ENCODE results near the gene NBEAL2. TPM values are rescaled to one million over a fixed set of nuclear protein-coding genes. Genes with fewer than 3 reads are reported as not detected.

Gene NBEAL2
- total RNA-seq, 1 donor from 2014 or later = 202 TPM

DNA sequence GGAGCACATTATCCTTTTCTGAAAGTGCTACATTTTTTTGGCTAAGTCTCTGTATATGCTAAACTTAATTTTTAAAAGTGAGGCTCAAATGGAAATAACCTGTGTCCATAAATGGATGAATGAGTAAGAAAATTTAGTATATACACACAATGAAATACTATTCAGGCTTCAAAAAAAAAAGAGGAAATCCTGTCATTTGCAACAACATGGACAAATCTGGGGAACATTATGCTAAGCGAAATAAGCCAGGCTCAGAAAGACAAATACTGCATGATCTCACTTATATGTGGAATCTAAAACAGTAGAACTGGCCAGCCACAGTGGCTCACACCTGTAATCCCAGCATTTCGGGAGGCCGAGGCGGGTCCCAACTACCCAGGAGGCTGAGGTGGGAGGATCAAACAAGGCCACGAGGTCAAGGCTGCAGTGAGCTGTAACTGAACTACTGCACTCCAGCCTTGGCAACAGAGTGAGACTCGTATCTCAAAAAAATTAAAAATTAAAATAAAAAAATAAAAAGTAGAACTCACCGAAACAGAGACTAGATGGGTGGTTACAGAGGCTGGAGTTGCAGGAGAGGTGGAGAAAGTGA lies 28.7 kb upstream of the NBEAL2 start:
- H3K4me1 Mint-ChIP-seq (ENCODE audit: unreplicated experiment) = peaks cover 66% of the 10 kb centered on the region
- H3K27me3 Mint-ChIP-seq (ENCODE audit: unreplicated experiment) = peaks cover 3% of the 10 kb centered on the region
- no peaks in the 10 kb centered on the region for H3K9me3 Mint-ChIP-seq (ENCODE audit: unreplicated experiment)
- H3K27ac Mint-ChIP-seq (ENCODE audit: unreplicated experiment) = no peak overlapping the region
- peaks cover 32% of the 10 kb centered on the region for H3K36me3 Mint-ChIP-seq (ENCODE audit: low read depth, unreplicated experiment)
- H3K4me3 Mint-ChIP-seq (ENCODE audit: unreplicated experiment) = no peak overlapping the region
- DNase-seq (ENCODE audit: low spot score) = no peak
- TF ChIP-seq, protein P1, sequence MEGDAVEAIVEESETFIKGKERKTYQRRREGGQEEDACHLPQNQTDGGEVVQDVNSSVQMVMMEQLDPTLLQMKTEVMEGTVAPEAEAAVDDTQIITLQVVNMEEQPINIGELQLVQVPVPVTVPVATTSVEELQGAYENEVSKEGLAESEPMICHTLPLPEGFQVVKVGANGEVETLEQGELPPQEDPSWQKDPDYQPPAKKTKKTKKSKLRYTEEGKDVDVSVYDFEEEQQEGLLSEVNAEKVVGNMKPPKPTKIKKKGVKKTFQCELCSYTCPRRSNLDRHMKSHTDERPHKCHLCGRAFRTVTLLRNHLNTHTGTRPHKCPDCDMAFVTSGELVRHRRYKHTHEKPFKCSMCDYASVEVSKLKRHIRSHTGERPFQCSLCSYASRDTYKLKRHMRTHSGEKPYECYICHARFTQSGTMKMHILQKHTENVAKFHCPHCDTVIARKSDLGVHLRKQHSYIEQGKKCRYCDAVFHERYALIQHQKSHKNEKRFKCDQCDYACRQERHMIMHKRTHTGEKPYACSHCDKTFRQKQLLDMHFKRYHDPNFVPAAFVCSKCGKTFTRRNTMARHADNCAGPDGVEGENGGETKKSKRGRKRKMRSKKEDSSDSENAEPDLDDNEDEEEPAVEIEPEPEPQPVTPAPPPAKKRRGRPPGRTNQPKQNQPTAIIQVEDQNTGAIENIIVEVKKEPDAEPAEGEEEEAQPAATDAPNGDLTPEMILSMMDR (IDR thresholded peaks at IDR 0.05; ENCODE audit: unreplicated experiment) = no peak

DNA sequence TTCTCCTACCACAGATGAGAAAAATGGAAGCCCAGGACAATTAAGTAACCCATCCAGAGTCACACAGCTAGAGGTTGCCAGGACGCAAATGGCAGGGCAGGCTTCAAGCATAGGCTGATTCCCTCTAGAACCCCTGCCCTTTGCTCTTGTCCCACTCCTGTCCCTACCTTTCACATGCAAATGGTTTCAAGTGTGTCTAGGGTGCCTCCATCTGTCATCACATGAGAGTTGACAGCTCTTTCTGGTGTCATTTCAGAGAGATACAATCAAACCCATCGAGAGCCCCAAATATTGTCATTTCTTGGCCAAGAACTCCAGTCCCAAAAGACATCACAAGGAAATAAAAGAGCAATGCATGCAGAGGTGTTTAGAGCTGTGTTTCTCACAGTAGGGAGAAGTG lies 26.7 kb upstream of the NBEAL2 start:
- Mint-ChIP-seq H3K27ac (ENCODE audit: unreplicated experiment) (no peak overlapping the region), H3K4me1 (ENCODE audit: unreplicated experiment) (peaks cover 45% of the 10 kb centered on the region), H3K36me3 (ENCODE audit: low read depth, unreplicated experiment) (peaks cover 14% of the 10 kb centered on the region), H3K4me3 (ENCODE audit: unreplicated experiment) (no peak overlapping the region), H3K27me3 (ENCODE audit: unreplicated experiment) (peaks cover 3% of the 10 kb centered on the region), H3K9me3 (ENCODE audit: unreplicated experiment) (no peaks in the 10 kb centered on the region)
- TF ChIP-seq, protein P1 (IDR thresholded peaks at IDR 0.05; ENCODE audit: unreplicated experiment) = no peak
- DNase-seq (ENCODE audit: low spot score) = no peak

DNA sequence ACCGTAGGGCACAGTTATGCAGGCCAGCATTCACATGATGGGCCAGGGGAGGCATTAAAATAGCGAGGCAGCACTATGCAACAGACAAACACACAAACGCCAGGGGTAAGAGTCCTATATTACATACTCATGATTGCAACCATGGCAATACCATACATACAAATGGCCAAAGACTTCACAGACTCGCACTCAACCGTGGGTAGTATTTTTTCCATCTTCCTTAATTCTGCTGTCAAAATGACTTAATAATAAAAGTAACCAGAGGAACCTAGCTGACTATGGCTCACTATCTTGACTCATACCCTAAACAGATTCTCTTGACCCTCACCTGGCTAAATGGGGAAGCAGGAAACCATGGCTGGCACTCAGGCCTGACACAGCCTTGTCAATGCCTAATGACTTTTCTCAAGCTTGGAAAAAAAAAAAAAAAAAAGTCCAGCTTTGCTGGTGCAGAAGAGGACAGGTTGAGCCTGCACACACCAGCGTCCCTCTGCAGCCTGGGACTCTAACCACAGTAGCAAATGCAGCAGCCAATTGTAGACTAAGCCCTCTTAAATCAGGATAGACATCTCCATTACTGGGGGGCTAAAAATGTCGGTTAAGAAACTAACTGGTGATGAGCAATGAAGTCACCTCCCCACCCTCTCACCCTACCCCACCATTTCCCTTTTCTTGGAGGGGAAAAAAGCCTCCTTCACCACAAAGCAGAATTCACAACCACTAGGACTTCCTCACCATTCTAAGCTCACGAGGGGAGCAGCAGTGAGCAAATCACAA lies 26.0 kb upstream of the NBEAL2 start:
- H3K9me3 Mint-ChIP-seq (ENCODE audit: unreplicated experiment) = no peaks in the 10 kb centered on the region
- TF ChIP-seq, protein P1 (IDR thresholded peaks at IDR 0.05; ENCODE audit: unreplicated experiment) = no peak
- H3K27ac Mint-ChIP-seq (ENCODE audit: unreplicated experiment) = peak overlapping the region; percentile 27
- peaks cover 9% of the 10 kb centered on the region for H3K36me3 Mint-ChIP-seq (ENCODE audit: low read depth, unreplicated experiment)
- peaks cover 3% of the 10 kb centered on the region for H3K27me3 Mint-ChIP-seq (ENCODE audit: unreplicated experiment)
- DNase-seq (ENCODE audit: low spot score) = no peak
- H3K4me3 Mint-ChIP-seq (ENCODE audit: unreplicated experiment) = no peak overlapping the region
- peaks cover 39% of the 10 kb centered on the region for H3K4me1 Mint-ChIP-seq (ENCODE audit: unreplicated experiment)

DNA sequence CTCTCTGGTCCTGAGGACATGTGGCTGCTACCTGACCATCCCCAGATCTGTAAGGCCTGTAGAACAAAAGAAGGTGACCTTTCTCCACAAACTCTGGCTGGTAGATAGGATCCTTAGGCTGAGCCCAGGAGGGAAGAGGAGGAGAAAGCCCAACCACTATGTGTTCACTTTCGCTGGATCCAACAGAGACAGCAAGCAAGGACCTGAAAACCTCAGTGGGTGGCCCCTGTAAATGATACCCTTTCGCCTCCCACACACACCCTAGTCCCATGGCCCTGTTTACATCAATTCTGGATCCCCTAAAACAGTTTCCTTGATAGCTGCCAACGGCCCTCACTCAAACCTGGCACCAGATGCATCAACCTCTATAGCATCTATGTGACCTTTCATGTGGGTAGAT lies 25.3 kb upstream of the NBEAL2 start:
- H3K9me3 Mint-ChIP-seq (ENCODE audit: unreplicated experiment) = no peaks in the 10 kb centered on the region
- H3K4me1 Mint-ChIP-seq (ENCODE audit: unreplicated experiment) = peaks cover 35% of the 10 kb centered on the region
- H3K36me3 Mint-ChIP-seq (ENCODE audit: low read depth, unreplicated experiment) = peaks cover 9% of the 10 kb centered on the region
- TF ChIP-seq, protein P1 (IDR thresholded peaks at IDR 0.05; ENCODE audit: unreplicated experiment) = no peak
- DNase-seq (ENCODE audit: low spot score) = no peak
- no peak overlapping the region for H3K4me3 Mint-ChIP-seq (ENCODE audit: unreplicated experiment)
- H3K27ac Mint-ChIP-seq (ENCODE audit: unreplicated experiment) = peak overlapping the region; percentile 45
- H3K27me3 Mint-ChIP-seq (ENCODE audit: unreplicated experiment) = peaks cover 3% of the 10 kb centered on the region

DNA sequence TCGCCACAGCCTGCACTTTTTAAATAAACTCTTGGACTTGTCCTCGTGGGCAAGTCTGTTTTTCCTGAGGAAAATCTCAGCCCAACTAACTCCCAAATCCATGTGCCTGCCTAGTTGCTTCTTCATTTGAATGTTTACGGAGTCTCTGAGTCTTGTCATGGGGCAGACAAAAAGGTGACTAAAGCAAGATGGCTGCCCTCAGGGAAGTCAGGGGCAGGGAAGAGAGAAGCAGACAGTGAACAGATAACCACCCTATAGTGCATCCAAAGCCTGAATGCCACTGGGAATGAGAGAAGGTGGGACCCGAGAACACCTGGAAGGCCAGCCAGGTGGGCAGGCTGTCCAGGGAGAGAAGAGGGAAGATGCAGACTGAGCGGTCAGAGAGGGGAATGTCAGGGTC lies 24.3 kb upstream of the NBEAL2 start:
- no peak for DNase-seq (ENCODE audit: low spot score)
- H3K27ac Mint-ChIP-seq (ENCODE audit: unreplicated experiment) = no peak overlapping the region
- H3K36me3 Mint-ChIP-seq (ENCODE audit: low read depth, unreplicated experiment) = peaks cover 11% of the 10 kb centered on the region
- TF ChIP-seq, protein P1 (IDR thresholded peaks at IDR 0.05; ENCODE audit: unreplicated experiment) = no peak
- peaks cover 37% of the 10 kb centered on the region for H3K4me1 Mint-ChIP-seq (ENCODE audit: unreplicated experiment)
- no peak overlapping the region for H3K4me3 Mint-ChIP-seq (ENCODE audit: unreplicated experiment)
- peaks cover 6% of the 10 kb centered on the region for H3K27me3 Mint-ChIP-seq (ENCODE audit: unreplicated experiment)
- H3K9me3 Mint-ChIP-seq (ENCODE audit: unreplicated experiment) = no peaks in the 10 kb centered on the region
